ENCODE results near the gene INTS14. TPM values are rescaled to one million over a fixed set of nuclear protein-coding genes. Genes with fewer than 3 reads are reported as not detected.
"Not testable (repeated sequence)": the region's sequence is repeated elsewhere in the genome, so short reads cannot be mapped to it uniquely, and the experiment has no call there.

Gene INTS14
- total and polyA plus RNA-seq, 11 donors = 5.7 to 19.3 (median 15.1) TPM

GRCh38 chr15:65618560-65619109 is 7.7 kb upstream of the INTS14 start:
- no peak overlapping the region for H3K27ac ChIP-seq
- H3K36me3 ChIP-seq = no peaks in the 10 kb centered on the region
- no peaks in the 10 kb centered on the region for H3K9me3 ChIP-seq
- WGBS, 4 donors = 60 to 72% (median 65%) methylated on average over 5 of the region's 5 CpGs
- ATAC-seq (no peak), DNase-seq (no peak)
- no peak overlapping the region for H3K4me3 ChIP-seq
- no peaks in the 10 kb centered on the region for H3K27me3 ChIP-seq
- TF ChIP-seq POLR2A (IDR thresholded peaks at IDR 0.05) (no peak), CTCF (IDR thresholded peaks at IDR 0.05) (no peak)
- intact Hi-C loops (cut with DNase I) = no loop called here
- H3K4me1 ChIP-seq = no peaks in the 10 kb centered on the region

DNA sequence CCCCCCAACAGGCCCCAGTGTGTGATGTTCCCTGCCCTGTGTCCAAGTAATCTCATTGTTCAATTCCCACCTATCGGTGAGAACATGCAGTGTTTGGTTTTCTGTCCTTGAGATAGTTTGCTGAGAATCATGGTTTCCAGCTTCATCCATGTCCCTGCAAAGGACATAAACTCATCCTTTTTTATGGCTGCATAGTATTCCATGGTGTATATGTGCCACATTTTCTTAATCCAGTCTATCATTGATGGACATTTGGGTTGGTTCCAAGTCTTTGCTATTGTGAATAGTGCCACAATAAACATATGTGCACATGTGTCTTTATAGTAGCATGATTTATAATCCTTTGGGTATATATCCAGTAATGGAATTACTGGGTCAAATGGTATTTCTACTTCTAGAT is 5.0 kb upstream of the INTS14 start:
- H3K9me3 ChIP-seq; H3K36me3 ChIP-seq; intact Hi-C loops (cut with DNase I); ATAC-seq; H3K4me3 ChIP-seq; DNase-seq; H3K27me3 ChIP-seq; H3K27ac ChIP-seq: not testable (repeated sequence)
- peaks cover 3 to 14% (median 8%) of the 10 kb centered on the region in 12 donors for H3K4me1 ChIP-seq
- WGBS, 4 donors = 87 to 100% (median 96%) methylated on average over 1 of the region's 1 CpG

GRCh38 chr15:65612949-65613744 is 2.2 kb upstream of the INTS14 start:
- WGBS, 4 donors = 75 to 80% (median 78%) methylated on average over 6 of the region's 6 CpGs
- no peak for TF ChIP-seq CTCF (IDR thresholded peaks at IDR 0.05)
- TF ChIP-seq POLR2A (IDR thresholded peaks at IDR 0.05) = no peak
- Histone ChIP-seq H3K27me3 (no peaks in the 10 kb centered on the region), H3K9me3 (no peaks in the 10 kb centered on the region), H3K4me1 (peaks cover 3 to 28% (median 20%) of the 10 kb centered on the region in 12 donors), H3K27ac (no peak overlapping the region), H3K4me3 (no peak overlapping the region), H3K36me3 (no peaks in the 10 kb centered on the region)
- ATAC-seq (no peak), DNase-seq (no peak)
- intact Hi-C loops (cut with DNase I) = no loop called here

GRCh38 chr15:65612616-65612946 is 1.6 kb upstream of the INTS14 start:
- H3K27ac ChIP-seq = peak overlapping the region in 5 of 12 donors; percentile 87 to 98 (median 94)
- WGBS, 4 donors = 69 to 75% (median 72%) methylated on average over 2 of the region's 2 CpGs

More at GRCh38 chr15:65612616-65612946, 1.6 kb upstream of the INTS14 start:
- H3K4me3 ChIP-seq = no peak overlapping the region
- ATAC-seq = no peak
- intact Hi-C loops (cut with DNase I) = no loop called here
- peaks cover 0 to 2% (median 0%) of the 10 kb centered on the region in 9 donors for H3K36me3 ChIP-seq
- H3K27me3 ChIP-seq = no peaks in the 10 kb centered on the region
- peaks cover 3 to 28% (median 20%) of the 10 kb centered on the region in 12 donors for H3K4me1 ChIP-seq
- no peaks in the 10 kb centered on the region for H3K9me3 ChIP-seq
- no peak for DNase-seq
- TF ChIP-seq CTCF (IDR thresholded peaks at IDR 0.05) (no peak), POLR2A (IDR thresholded peaks at IDR 0.05) (no peak)

Data from heart left ventricle (tissue), 16 donors.